Left colon (tissue), 2 donors: Measurements from ENCODE around the gene AHI1. TPM values are rescaled to one million over a fixed set of nuclear protein-coding genes. Genes with fewer than 3 reads are reported as not detected.
"Not testable (repeated sequence)": the region's sequence is repeated elsewhere in the genome, so short reads cannot be mapped to it uniquely, and the experiment has no call there.

ENCODE experiments used
- ATAC-seq: fragments of 200-7000 bp; cut with Tn5 transposase; one replicate; pipeline ENCODE4 v1.9.1; 2020; ENCODE audit warnings: mild to moderate bottlenecking, moderate library complexity
- DNase-seq, 2 donors: peaks; one replicate each; pipeline ENCODE4 v3.0.0-alpha.2; 2020
- intact Hi-C, 2 donors: fragments of 100-400 bp; cut with DNase I in 1 of 2; cut with micrococcal nuclease in 1 of 2; formaldehyde crosslinking; loops; one replicate each; pipeline versions ENCODE4 v1.11.2 to v1.14.0; 2022; cut with DNase I, micrococcal nuclease
- total RNA-seq, 2 donors: library from RNA; stranded (reverse); fragmentation: NEBNext Ultra II Directional; extraction: Animal tissue kit (Norgen Biotek cat#: 25700); gene quantifications; one replicate each; pipeline ENCODE4 v1.2.1, GENCODE V29; 2021
- donor health status: DM: no; HTN: no; CAD: no.
- donor health status: DM: yes; HTN: yes; CAD: no.

AHI1 gene
- total RNA-seq, 2 donors from 2014 or later = 21.4 to 25.8 TPM

- no peak for DNase-seq
- intact Hi-C loops = no loop called here
- no peak for ATAC-seq
These were observed 79.3 kb downstream of the AHI1 start for GRCh38 chr6:135418040-135418760.

GRCh38 chr6:135412761-135413160 lies 84.8 kb downstream of the AHI1 start:
- ATAC-seq = no peak
- intact Hi-C loops = no loop called here
- DNase-seq = no peak

GRCh38 chr6:135411849-135412248 lies 85.7 kb downstream of the AHI1 start:
- ATAC-seq (no peak), DNase-seq (no peak)
- intact Hi-C loops = no loop called here

GRCh38 chr6:135411339-135411738 lies 86.2 kb downstream of the AHI1 start:
- ATAC-seq = peak; percentile 57

GRCh38 chr6:135410856-135411255 lies 86.7 kb downstream of the AHI1 start:
- ATAC-seq (no peak), DNase-seq (no peak)
- intact Hi-C loops = no loop called here

More at GRCh38 chr6:135411339-135411738, 86.2 kb downstream of the AHI1 start:
- intact Hi-C loops = no loop called here
- no peak for DNase-seq

DNA sequence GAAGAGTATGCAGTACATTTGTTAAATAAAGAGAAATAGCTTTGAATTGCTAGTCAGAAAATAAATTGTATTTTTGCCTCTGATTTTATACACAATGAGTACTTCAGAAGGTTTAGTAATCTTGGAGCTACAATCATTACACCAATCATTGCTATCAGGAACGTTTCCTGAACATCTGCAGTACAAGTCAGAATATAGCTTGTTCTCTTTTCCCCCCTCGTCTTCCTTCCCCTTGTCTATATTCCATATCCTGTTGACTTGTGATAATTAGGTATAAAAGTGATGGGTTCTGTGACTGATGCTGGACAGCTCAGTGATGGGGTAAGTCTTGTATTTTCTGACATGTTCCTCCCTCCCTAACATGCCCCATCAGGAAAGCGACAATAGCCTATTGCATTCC lies 94.0 kb downstream of the AHI1 start:
- intact Hi-C loops = no loop called here
- ATAC-seq (no peak), DNase-seq (no peak)

- DNase-seq = no peak
- peak; percentile 83 for ATAC-seq
- intact Hi-C loops = no loop called here
These were observed 95.2 kb downstream of the AHI1 start for GRCh38 chr6:135402311-135402710.

DNA sequence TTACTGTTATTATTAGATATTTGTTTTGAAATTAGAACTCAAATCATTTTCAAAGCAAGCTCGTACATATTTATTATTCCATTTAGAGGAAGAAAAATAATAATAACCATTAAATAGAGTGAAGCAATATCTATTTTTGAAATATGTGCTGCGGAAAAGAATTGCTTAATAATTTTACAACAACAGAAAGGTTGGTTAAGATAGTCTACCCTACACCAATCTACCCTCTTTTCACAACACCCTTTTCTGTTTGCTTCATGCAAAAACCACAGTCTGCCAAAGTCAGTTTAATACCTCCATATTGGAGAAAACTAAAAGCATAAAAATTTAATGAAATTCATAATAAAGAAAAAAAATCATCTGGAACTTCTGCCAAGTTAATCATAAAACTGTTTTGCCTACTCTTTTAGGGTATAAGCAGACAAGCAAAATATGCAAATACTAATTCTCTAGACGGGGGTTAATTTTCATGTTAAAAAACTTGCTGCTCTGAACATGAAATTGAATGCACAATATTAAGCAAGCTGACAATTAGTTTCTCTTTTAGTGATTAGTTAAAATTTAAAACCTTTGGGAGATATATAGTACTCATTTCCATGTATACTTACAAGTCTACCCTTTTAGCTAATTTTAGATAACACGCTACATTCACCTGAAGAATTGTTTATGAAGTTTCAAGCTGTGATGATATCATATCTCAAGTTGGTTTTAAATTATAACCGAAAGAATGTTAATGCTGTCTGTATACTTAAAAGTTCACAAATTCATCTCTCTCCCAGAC lies 100.2 kb downstream of the AHI1 start:
- DNase-seq (no peak), ATAC-seq (no peak)
- intact Hi-C loops = no loop called here

GRCh38 chr6:135395136-135395535 lies 102.4 kb downstream of the AHI1 start:
- intact Hi-C loops = no loop called here
- DNase-seq = no peak
- no peak for ATAC-seq

GRCh38 chr6:135393289-135393688 lies 104.3 kb downstream of the AHI1 start:
- ATAC-seq = no peak
- intact Hi-C loops = no loop called here

GRCh38 chr6:135390458-135390857 lies 107.1 kb downstream of the AHI1 start:
- intact Hi-C loops = no loop called here
- DNase-seq (no peak), ATAC-seq (no peak)

More at GRCh38 chr6:135393289-135393688, 104.3 kb downstream of the AHI1 start:
- DNase-seq = no peak

DNA sequence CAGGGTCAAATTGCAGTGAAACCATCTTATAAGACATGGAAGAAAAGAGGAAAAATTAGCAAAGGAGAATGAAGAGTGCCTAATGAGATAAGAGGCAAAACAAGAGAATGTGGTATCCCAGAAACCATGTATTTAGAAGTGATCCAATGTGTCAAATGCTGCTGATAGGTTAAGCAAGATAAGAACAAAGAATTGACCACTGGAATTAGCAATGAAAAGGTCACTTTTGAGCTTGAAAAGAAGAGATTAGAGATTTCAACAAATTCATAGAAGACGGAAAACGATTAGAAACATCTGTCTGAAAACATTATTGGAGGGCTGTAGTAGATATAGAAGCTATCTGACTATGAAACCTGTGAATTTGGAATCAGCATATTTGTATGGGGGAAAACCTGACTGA lies 112.2 kb downstream of the AHI1 start:
- intact Hi-C loops = no loop called here
- no peak for ATAC-seq
- no peak for DNase-seq

DNA sequence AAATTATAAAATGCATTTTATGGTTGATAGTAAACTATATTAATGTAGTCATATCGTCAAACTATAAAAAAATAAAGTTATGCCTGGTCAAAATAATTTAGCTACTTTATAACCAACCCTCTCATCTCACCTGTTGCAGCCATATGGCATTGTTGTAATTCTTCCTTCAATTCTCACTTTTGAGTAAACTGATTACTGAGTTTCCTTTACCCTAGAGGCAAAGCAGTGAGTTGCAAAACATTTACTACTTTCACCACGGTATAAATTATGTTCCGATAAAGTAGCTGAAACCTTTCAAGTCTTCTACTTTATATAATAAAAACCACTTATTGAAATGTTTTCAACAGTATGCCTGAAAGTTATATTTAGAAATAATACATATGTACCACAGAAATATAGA lies 113.8 kb downstream of the AHI1 start:
- intact Hi-C loops = no loop called here
- ATAC-seq = no peak
- DNase-seq = no peak

DNA sequence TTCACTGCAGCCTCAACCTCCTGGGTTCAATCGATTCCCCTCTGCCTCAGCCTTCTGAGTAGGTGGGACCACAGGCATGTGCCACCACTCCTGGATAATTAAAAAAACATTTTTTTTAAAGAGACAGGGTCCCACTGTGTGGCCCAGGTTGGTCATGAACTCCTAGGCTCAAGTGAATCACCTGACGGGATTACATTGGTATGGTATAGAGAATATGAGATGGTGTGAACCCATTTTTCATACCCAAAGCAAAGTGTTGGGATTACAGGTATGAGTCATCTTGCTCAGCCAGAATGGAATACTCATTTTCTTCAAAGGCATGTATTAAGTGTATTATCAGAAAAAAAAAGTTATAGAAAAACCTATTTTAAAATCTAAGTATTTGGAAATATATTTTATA lies 114.2 kb downstream of the AHI1 start:
- intact Hi-C loops = no loop called here
- DNase-seq (no peak), ATAC-seq (no peak)

DNA sequence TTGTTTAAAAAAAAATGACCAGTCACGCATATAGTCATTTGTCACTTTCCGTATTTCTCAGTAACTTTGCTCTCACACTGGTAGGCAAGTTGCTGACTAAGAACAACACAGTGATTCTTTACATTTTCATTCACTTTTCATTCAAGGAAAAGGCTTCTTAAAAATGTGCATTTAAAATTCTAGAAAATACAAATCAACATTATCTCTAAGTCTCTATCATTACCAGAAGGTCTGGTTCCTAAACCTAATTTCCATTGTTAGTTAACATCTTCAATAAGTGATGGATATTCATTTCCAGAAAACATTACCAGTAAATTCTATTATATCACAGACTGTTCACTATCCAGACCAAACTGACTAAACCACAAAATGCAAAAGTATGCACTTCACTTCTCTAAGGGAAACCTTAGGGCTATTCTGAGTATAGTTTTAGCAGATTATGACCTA lies 115.3 kb downstream of the AHI1 start:
- intact Hi-C loops = no loop called here
- no peak for DNase-seq
- no peak for ATAC-seq

- intact Hi-C loops = no loop called here
- DNase-seq (no peak), ATAC-seq (no peak)
These were observed 116.7 kb downstream of the AHI1 start for GRCh38 chr6:135380793-135381192.

GRCh38 chr6:135379647-135380046 lies 117.9 kb downstream of the AHI1 start:
- intact Hi-C loops = no loop called here
- DNase-seq (no peak), ATAC-seq (no peak)

DNA sequence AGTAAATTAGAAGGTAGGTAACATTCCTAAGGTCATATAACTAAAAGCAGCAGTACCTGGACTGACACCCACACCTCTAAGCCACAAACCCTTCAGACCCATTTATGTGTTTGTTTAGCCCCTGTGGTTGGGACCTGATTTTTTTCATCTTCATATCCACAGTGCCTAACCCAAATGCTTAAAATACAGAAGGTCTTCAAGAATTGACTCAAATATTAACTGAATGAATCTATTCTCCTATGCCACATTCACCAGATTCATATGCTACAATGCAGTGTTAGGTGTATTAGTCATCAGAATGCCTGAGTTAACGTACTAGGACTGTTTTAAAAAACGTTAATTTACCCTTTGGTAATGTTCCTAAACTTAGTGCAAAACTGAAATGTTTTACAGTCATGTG lies 124.8 kb downstream of the AHI1 start:
- intact Hi-C loops = no loop called here
- DNase-seq (no peak), ATAC-seq (no peak)

DNA sequence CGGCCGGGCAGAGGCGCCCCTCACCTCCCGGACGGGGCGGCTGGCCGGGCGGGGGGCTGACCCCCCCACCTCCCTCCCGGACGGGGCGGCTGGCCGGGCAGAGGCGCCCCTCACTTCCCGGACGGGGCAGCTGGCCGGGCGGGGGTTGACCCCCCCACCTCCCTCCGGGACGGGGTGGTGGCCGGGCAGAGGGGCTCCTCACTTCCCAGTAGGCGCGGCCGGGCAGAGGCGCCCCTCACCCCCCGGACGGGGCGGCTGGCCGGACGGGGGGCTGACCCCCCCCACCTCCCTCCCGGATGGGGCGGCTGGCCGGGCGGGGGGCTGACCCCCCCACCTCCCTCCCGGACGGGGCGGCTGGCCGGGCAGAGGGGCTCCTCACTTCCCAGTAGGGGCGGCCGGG lies 133.9 kb downstream of the AHI1 start:
- DNase-seq, ATAC-seq, intact Hi-C loops: not testable (repeated sequence)

DNA sequence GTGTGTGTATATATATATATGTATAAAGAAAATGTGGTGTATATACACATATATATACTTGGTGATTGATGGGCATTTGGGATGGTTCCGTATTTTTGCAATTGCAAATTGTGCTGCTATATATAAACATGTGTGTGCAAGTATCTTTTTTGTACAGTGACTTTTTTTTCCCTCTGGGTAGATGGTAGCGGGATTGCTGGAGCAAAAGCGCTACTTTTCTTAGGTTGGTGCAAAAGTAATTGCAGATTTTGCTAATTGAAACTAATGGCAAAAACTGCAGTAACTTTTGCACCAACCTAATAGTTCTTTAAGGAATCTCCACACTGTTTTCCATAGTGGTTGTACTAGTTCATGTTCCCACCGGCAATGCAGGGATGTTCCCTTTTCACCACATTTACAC lies 135.4 kb downstream of the AHI1 start:
- intact Hi-C loops = no loop called here
- ATAC-seq (no peak), DNase-seq (no peak)
